Measurements from ENCODE around the gene VEGFB. TPM values are rescaled to one million over a fixed set of nuclear protein-coding genes. Genes with fewer than 3 reads are reported as not detected.

VEGFB gene
- total and polyA plus RNA-seq, 2 donors, result 16.0 to 70.2 TPM

DNA sequence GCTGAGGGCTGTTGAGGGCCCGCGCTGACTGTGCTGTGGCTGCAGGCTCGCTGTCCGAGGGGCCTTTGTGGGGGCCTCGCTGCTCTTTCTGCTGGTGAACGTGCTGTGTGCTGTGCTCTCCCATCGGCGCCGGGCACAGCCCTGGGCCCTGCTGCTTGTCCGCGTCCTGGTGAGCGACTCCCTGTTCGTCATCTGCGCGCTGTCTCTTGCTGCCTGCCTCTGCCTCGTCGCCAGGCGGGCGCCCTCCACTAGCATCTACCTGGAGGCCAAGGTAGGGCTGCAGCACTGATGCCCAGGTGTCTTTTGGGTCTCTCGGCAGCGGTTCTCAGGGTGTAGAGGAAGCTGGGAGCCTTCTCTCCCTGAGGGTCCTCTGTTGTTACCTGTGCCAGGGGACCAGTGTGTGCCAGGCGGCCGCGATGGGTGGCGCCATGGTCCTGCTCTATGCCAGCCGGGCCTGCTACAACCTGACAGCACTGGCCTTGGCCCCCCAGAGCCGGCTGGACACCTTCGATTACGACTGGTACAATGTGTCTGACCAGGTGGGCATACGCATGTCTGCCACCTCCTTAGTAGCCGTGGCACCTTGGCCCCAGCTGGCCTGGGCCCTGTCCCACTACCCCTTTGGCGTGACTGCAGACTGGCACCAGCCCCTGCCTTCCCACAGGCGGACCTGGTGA is 53.4 kb downstream of the VEGFB start:
- Histone ChIP-seq H3K36me3 (ENCODE audit: control insufficient read depth in 2 of 2, insufficient read depth in 2 of 2, low read length in 1 of 2) (peaks cover 7 to 8% of the 10 kb centered on the region in 2 donors), H3K27ac (ENCODE audit: low read depth in 1 of 2, low read length in 1 of 2) (no peak overlapping the region), H3K27me3 (ENCODE audit: control insufficient read depth in 2 of 2, insufficient read depth in 1 of 2, low read length in 1 of 2) (peaks cover 31 to 40% of the 10 kb centered on the region in 2 donors), H3K4me1 (ENCODE audit: control insufficient read depth in 2 of 2, insufficient read depth in 2 of 2, low read length in 2 of 2) (peaks cover 17 to 27% of the 10 kb centered on the region in 2 donors), H3K9me3 (ENCODE audit: control insufficient read depth in 2 of 2, insufficient read depth in 1 of 2, low read length in 1 of 2) (peaks cover 0 to 12% of the 10 kb centered on the region in 2 donors), H3K4me3 (ENCODE audit: low read length in 2 of 2) (no peak overlapping the region)
- DNase-seq (ENCODE audit: low read depth in 6 of 9, low spot score in 9 of 9), result no peak
- 99% methylated on average over 33 of the region's 33 CpGs for WGBS

GRCh38 chr11:64288353-64288750 is 54.0 kb downstream of the VEGFB start:
- Histone ChIP-seq H3K36me3 (ENCODE audit: control insufficient read depth in 2 of 2, insufficient read depth in 2 of 2, low read length in 1 of 2) (peaks cover 2 to 3% of the 10 kb centered on the region in 2 donors), H3K27me3 (ENCODE audit: control insufficient read depth in 2 of 2, insufficient read depth in 1 of 2, low read length in 1 of 2) (peaks cover 37 to 46% of the 10 kb centered on the region in 2 donors), H3K27ac (ENCODE audit: low read depth in 1 of 2, low read length in 1 of 2) (no peak overlapping the region), H3K4me3 (ENCODE audit: low read length in 2 of 2) (no peak overlapping the region), H3K9me3 (ENCODE audit: control insufficient read depth in 2 of 2, insufficient read depth in 1 of 2, low read length in 1 of 2) (peaks cover 0 to 12% of the 10 kb centered on the region in 2 donors), H3K4me1 (ENCODE audit: control insufficient read depth in 2 of 2, insufficient read depth in 2 of 2, low read length in 2 of 2) (peaks cover 15 to 24% of the 10 kb centered on the region in 2 donors)
- no peak for DNase-seq (ENCODE audit: low read depth in 6 of 9, low spot score in 9 of 9)
- 97% methylated on average over 9 of the region's 9 CpGs for WGBS

Other genes starting within 250 kb of the VEGFB start
- gene OTUB1, start 248.1 kb upstream of the VEGFB start, total RNA-seq, result 46.7 TPM
- 83.8 TPM for gene OTUB1, start 248.1 kb upstream of the VEGFB start, polyA plus RNA-seq
- gene FLRT1, start 198.7 kb upstream of the VEGFB start, total RNA-seq, result 0.05 TPM
- gene FLRT1, start 198.7 kb upstream of the VEGFB start, polyA plus RNA-seq, result 0.07 TPM
- 16.6 TPM for gene MACROD1, start 68.5 kb upstream of the VEGFB start, total RNA-seq
- gene MACROD1, start 68.5 kb upstream of the VEGFB start, polyA plus RNA-seq, result 9.7 TPM
- 94.1 TPM for gene STIP1, start 48.4 kb upstream of the VEGFB start, total RNA-seq
- gene STIP1, start 48.4 kb upstream of the VEGFB start, polyA plus RNA-seq, result 46.7 TPM
- 74.5 TPM for gene FERMT3, start 27.9 kb upstream of the VEGFB start, total RNA-seq
- 91.0 TPM for gene FERMT3, start 27.9 kb upstream of the VEGFB start, polyA plus RNA-seq
- 45.1 TPM for gene TRPT1, start 8.4 kb upstream of the VEGFB start, total RNA-seq
- 66.7 TPM for gene TRPT1, start 8.4 kb upstream of the VEGFB start, polyA plus RNA-seq
- 48.7 TPM for gene NUDT22, start 8.3 kb upstream of the VEGFB start, total RNA-seq
- 93.2 TPM for gene NUDT22, start 8.3 kb upstream of the VEGFB start, polyA plus RNA-seq
- 18.1 TPM for gene DNAJC4, start 4.0 kb upstream of the VEGFB start, total RNA-seq
- gene DNAJC4, start 4.0 kb upstream of the VEGFB start, polyA plus RNA-seq, result 134 TPM
- gene FKBP2, start 6.5 kb downstream of the VEGFB start, total RNA-seq, result 45.0 TPM
- 128 TPM for gene FKBP2, start 6.5 kb downstream of the VEGFB start, polyA plus RNA-seq
- gene PPP1R14B, start 12.4 kb downstream of the VEGFB start, total RNA-seq, result 106 TPM
- gene PPP1R14B, start 12.4 kb downstream of the VEGFB start, polyA plus RNA-seq, result 105 TPM
- gene PLCB3, start 16.9 kb downstream of the VEGFB start, total RNA-seq, result 5.8 TPM
- 7.3 TPM for gene PLCB3, start 16.9 kb downstream of the VEGFB start, polyA plus RNA-seq
- gene BAD, start 50.1 kb downstream of the VEGFB start, total RNA-seq, result 65.8 TPM
- 64.1 TPM for gene BAD, start 50.1 kb downstream of the VEGFB start, polyA plus RNA-seq
- gene GPR137, start 51.3 kb downstream of the VEGFB start, total RNA-seq, result 7.3 TPM
- 18.5 TPM for gene GPR137, start 51.3 kb downstream of the VEGFB start, polyA plus RNA-seq
- gene KCNK4, start 56.7 kb downstream of the VEGFB start, total RNA-seq, result not detected
- not detected for gene KCNK4, start 56.7 kb downstream of the VEGFB start, polyA plus RNA-seq
- gene CATSPERZ, start 65.8 kb downstream of the VEGFB start, total RNA-seq, result 0.19 TPM
- gene CATSPERZ, start 65.8 kb downstream of the VEGFB start, polyA plus RNA-seq, result 0.78 TPM
- gene ESRRA, start 70.9 kb downstream of the VEGFB start, total RNA-seq, result 20.5 TPM
- 48.0 TPM for gene ESRRA, start 70.9 kb downstream of the VEGFB start, polyA plus RNA-seq
- 353 TPM for gene TRMT112, start 83.0 kb downstream of the VEGFB start, total RNA-seq
- 294 TPM for gene TRMT112, start 83.0 kb downstream of the VEGFB start, polyA plus RNA-seq
- gene PRDX5, start 83.5 kb downstream of the VEGFB start, total RNA-seq, result 222 TPM
- 286 TPM for gene PRDX5, start 83.5 kb downstream of the VEGFB start, polyA plus RNA-seq
- 26.9 TPM for gene CCDC88B, start 105.6 kb downstream of the VEGFB start, total RNA-seq
- gene CCDC88B, start 105.6 kb downstream of the VEGFB start, polyA plus RNA-seq, result 480 TPM
- 17.8 TPM for gene RPS6KA4, start 124.6 kb downstream of the VEGFB start, total RNA-seq
- gene RPS6KA4, start 124.6 kb downstream of the VEGFB start, polyA plus RNA-seq, result 24.6 TPM